Measurements from ENCODE around the gene TRABD2B.

TRABD2B gene

GRCh38 chr1:48003741-48004531, 6.8 kb upstream of the TRABD2B start (continued):
- TF ChIP-seq OSR2 (tag by site-specific recombination; IDR thresholded peaks at IDR 0.05): peak; percentile 39; the same call in 1 of the 2 replicates
- no peak for TF ChIP-seq KLF9 (tag by site-specific recombination; IDR thresholded peaks at IDR 0.05; ENCODE audit: low read depth)
- no peak for TF ChIP-seq BCL6B (tag by site-specific recombination; IDR thresholded peaks at IDR 0.05)
- TF ChIP-seq ZNF433 (tag by site-specific recombination; IDR thresholded peaks at IDR 0.05; ENCODE audit: low read depth): no peak
- no peak for TF ChIP-seq ZNF555 (tag by site-specific recombination; conservative IDR thresholded peaks at IDR 0.05)
- TF ChIP-seq ZNF571 (tag by site-specific recombination; IDR thresholded peaks at IDR 0.05): no peak
- peak; percentile 65; the same call in 1 of the 2 replicates for TF ChIP-seq FEZF1 (tag by site-specific recombination; IDR thresholded peaks at IDR 0.05)
- TF ChIP-seq SP3 (tag by site-specific recombination; IDR thresholded peaks at IDR 0.05): no peak
- TF ChIP-seq ZNF670 (tag by site-specific recombination; IDR thresholded peaks at IDR 0.05; ENCODE audit: low read depth): no peak
- TF ChIP-seq PRDM10 (tag by site-specific recombination; IDR thresholded peaks at IDR 0.05): no peak

- no peak for TF ChIP-seq ZNF692 (tag by site-specific recombination; IDR thresholded peaks at IDR 0.05)
- no peak for TF ChIP-seq ZNF670 (tag by site-specific recombination; IDR thresholded peaks at IDR 0.05; ENCODE audit: low read depth)
- H3K27ac ChIP-seq (ENCODE audit: extremely low read depth, low read depth, low read length): no peak overlapping the region
- POLR2A ChIA-PET: no interaction called here
- CTCF ChIA-PET: interaction anchor here (8.5 kb wide), 1 partner anchor 59 kb away, joined by 151 read pairs; no protein-coding TSS in a partner anchor
- H3K4me3 ChIP-seq (ENCODE audit: low read depth, low read length): no peak overlapping the region
- no peaks in the 10 kb centered on the region for H3K36me3 ChIP-seq (ENCODE audit: control insufficient read depth in 2 of 2, insufficient read depth in 1 of 2, low read length in 2 of 2)
- peaks cover 9% of the 10 kb centered on the region for H3K4me1 ChIP-seq (ENCODE audit: control insufficient read depth, insufficient read depth, low read length)
- no peaks in the 10 kb centered on the region for H3K9me3 ChIP-seq (ENCODE audit: control insufficient read depth, insufficient read depth, low read depth, low read length)
These were observed 5.0 kb upstream of the TRABD2B start for GRCh38 chr1:48002142-48002541.

GRCh38 chr1:48001696-48002095, 4.5 kb upstream of the TRABD2B start:
- ChIA-PET CTCF (interaction anchor here (8.5 kb wide), 1 partner anchor 59 kb away, joined by 151 read pairs; no protein-coding TSS in a partner anchor), POLR2A (no interaction called here)
- H3K27ac ChIP-seq (ENCODE audit: extremely low read depth, low read depth, low read length): no peak overlapping the region
- no peaks in the 10 kb centered on the region for H3K36me3 ChIP-seq (ENCODE audit: control insufficient read depth in 2 of 2, insufficient read depth in 1 of 2, low read length in 2 of 2)
- no peak overlapping the region for H3K4me3 ChIP-seq (ENCODE audit: low read depth, low read length)
- TF ChIP-seq ZNF488 (tag by site-specific recombination; IDR thresholded peaks at IDR 0.05): no peak
- TF ChIP-seq ZBTB20 (tag by site-specific recombination; IDR thresholded peaks at IDR 0.05): no peak
- H3K4me1 ChIP-seq (ENCODE audit: control insufficient read depth, insufficient read depth, low read length): peaks cover 9% of the 10 kb centered on the region
- no peaks in the 10 kb centered on the region for H3K9me3 ChIP-seq (ENCODE audit: control insufficient read depth, insufficient read depth, low read depth, low read length)
